Measurements from ENCODE around the gene LTB4R.

GRCh38 chr14:24298892-24299254 is 12.4 kb upstream of the LTB4R start:
- no peak for TF ChIP-seq CTCF (IDR thresholded peaks at IDR 0.05 in 4 of 5, conservative IDR thresholded peaks at IDR 0.05 in 1 of 5)
- TF ChIP-seq POLR2A (IDR thresholded peaks at IDR 0.05): no peak

Measured in gastrocnemius medialis (tissue), 4 donors.